HG03520 (cell line): ENCODE data around the gene U2AF1L4.
A peak's percentile ranks its signal among the peaks of the same experiment; 100 is the strongest.
"Not testable (repeated sequence)": the region's sequence is repeated elsewhere in the genome, so short reads cannot be mapped to it uniquely, and the experiment has no call there.

Experiments
- ATAC-seq: cut with Tn5 transposase; IDR thresholded peaks from one replicate; pipeline ENCODE4 v1.9.1; 2021; ENCODE audit warnings: mild to moderate bottlenecking, moderate library complexity; ENCODE audit not compliant: unreplicated experiment

Gene U2AF1L4

GRCh38 chr19:35727956-35728706, 17.1 kb downstream of the U2AF1L4 start:
- ATAC-seq = no peak

GRCh38 chr19:35727053-35727955, 17.9 kb downstream of the U2AF1L4 start:
- ATAC-seq = no peak

DNA sequence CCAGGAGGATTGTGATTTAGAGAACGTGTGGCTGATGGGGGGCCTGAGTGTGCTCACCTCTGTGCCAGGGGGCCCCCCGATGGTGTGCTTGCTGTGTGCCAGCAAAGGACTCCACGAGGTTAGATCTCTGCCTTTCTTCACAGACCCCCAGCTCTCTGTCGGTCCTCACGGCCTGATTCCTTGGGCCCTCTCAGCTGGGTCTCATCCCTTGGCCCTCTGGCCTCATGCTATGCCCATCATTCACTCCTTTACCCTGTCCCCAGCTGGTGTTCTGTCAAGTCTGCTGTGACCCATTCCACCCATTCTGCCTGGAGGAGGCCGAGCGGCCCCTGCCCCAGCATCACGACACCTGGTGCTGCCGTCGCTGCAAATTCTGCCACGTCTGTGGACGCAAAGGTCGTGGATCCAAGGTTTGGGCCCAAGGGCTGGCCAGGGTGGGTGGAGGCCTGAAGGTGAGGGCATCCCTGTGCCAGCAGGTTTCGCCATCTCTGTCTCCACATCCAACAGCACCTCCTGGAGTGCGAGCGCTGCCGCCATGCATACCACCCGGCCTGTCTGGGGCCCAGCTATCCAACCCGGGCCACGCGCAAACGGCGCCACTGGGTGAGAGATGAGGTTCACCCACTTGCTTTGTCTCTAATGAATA, 19.9 kb downstream of the U2AF1L4 start:
- ATAC-seq = no peak

DNA sequence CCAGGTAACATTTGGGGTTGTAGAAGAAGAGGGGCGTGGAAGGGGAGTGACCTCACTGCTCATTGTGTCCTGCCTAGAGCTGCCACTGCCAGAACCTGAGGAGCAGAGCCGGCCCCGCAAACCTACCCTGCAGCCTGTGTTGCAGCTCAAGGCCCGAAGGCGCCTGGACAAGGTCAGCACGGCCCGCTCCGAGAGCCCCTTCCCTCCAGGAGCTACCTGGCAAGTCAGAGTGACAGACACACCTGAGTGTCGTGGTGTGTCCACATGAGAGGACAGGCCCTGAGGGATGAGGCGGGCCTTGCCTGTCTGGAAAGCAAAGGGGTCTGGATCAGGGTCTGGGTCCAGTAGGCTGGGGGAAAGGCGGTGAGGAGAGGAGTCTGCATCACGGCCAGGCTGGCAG, 20.7 kb downstream of the U2AF1L4 start:
- no peak for ATAC-seq

- ATAC-seq = not testable (repeated sequence)
Measured at GRCh38 chr19:35724132-35724531, 21.1 kb downstream of the U2AF1L4 start.

DNA sequence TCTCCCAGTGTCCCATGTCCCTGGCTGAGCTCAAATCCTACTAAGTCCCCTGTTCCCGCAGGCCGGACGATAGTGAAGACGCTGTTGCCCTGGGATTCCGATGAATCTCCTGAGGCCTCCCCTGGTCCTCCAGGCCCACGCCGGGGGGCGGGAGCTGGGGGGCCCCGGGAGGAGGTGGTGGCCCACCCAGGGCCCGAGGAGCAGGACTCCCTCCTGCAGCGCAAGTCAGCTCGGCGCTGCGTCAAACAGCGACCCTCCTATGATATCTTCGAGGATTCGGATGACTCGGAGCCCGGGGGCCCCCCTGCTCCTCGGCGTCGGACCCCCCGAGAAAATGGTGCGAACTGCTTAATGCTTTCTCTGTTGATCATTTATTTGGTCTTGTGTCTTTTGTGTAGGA, 21.5 kb downstream of the U2AF1L4 start:
- no peak for ATAC-seq

DNA sequence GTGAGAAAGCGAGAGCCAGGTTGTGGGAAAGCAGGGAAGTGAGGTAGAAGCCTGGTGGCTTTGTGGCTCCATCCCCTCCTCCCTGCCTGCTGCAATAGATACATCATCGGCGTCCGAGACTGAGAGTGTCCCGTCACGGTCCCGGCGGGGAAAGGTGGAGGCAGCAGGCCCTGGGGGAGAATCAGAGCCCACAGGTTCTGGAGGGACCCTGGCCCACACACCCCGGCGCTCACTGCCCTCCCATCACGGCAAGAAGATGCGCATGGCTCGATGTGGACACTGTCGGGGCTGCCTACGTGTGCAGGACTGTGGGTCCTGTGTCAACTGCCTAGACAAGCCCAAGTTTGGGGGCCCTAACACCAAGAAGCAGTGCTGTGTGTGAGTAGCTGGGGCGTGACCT, 22.3 kb downstream of the U2AF1L4 start:
- ATAC-seq = no peak

DNA sequence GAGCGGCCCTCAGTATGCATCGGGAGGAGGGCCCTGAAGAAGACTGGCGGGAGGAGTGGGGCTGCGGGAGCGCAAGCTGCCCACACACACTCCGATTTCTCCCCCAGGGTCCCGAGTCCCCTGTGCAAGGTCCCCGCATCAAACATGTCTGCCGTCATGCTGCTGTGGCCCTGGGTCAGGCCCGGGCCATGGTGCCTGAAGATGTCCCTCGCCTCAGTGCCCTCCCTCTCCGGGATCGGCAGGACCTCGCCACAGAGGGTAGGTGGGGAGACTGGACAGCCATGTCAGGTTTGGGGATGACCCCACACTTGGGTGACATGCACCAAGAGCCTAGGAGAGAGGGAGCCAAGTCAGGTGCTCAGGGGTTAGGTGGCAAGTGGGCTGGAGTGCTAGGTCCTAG, 22.8 kb downstream of the U2AF1L4 start:
- no peak for ATAC-seq

GRCh38 chr19:35721374-35721773, 23.8 kb downstream of the U2AF1L4 start:
- ATAC-seq = no peak

DNA sequence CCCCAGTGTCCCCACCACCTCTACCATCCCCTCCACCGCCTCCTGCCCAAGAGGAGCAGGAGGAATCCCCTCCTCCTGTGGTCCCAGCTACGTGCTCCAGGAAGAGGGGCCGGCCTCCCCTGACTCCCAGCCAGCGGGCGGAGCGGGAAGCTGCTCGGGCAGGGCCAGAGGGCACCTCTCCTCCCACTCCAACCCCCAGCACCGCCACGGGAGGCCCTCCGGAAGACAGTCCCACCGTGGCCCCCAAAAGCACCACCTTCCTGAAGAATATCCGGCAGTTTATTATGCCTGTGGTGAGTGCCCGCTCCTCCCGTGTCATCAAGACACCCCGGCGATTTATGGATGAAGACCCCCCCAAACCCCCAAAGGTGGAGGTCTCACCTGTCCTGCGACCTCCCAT, 24.6 kb downstream of the U2AF1L4 start:
- no peak for ATAC-seq

GRCh38 chr19:35720163-35720524, 25.1 kb downstream of the U2AF1L4 start:
- ATAC-seq = no peak

- no peak for ATAC-seq
Measured at GRCh38 chr19:35719402-35720162, 25.6 kb downstream of the U2AF1L4 start.

DNA sequence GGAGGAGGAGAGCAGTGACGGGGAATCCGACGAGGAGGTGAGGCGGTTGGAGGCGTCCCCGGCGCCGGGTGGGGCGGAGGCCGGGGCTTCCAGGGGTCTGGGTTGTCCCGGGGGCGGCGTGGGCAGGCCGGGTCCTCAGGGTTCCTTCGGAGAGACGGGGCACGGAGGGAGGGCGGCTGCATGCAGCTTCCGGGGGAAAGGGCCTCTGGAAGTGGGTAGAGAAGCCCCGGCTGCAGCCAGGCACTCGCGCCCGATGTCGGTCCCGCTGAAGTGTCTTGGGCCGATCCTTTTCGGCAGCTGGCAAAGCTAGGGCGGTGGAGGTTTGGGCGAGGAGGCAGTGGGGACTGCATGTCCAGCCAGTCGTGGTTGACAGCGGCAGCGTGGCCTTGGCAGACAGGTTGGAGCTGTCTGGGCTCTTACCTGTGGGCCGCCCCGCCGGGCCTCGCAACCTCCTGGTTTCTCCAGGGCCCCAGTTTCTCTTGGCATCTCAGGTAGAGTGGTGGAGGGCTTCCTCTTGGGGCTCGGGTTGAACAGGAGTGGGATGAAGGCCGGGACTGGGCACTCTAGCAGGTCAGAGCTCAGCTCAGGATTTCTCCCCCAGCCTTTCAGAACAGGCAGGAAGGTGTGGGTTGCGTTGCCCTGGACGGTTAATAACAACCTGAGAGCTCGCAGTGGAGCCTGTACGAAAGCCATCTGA, 26.7 kb downstream of the U2AF1L4 start:
- ATAC-seq = peak; percentile 1

GRCh38 chr19:35717665-35718344, 27.4 kb downstream of the U2AF1L4 start, which contains the start of gene KMT2B:
KMT2B (plus strand) TSS chr19:35718003; CDS start chr19:35718019, 16 bp downstream.
- ATAC-seq = peak; percentile 5

- ATAC-seq = peak; percentile 55
Measured at GRCh38 chr19:35716801-35717664, 28.2 kb downstream of the U2AF1L4 start.

DNA sequence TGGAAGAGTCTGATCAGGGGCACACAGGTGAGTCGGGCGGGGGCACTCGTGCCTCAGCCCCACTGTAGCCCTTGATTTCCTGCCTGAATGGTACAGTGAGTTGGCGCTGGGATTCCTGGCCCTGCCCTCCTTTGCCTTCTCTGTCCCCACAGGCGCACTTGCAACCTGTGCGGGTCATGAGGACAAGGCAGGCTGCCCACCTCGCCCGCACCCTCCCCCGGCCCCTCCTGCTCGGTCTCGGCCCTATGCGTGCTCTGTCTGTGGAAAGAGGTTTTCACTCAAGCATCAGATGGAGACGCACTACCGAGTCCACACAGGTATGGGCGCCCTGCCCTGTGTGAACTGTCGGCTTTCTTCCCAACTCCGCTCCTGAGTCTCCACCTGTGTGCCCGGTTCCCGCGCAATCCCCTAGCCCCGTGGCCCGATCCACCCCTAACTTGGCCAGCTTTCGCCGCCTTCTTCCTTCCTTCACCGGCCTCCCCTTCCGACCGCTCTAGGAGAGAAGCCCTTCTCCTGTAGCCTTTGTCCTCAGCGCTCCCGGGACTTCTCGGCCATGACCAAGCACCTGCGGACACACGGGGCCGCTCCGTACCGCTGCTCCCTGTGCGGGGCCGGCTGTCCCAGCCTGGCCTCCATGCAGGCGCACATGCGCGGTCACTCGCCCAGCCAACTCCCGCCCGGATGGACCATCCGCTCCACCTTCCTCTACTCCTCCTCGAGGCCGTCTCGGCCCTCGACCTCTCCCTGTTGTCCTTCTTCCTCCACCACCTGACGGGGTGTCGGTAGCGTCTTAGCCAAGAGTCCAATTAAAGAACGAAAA, 29.0 kb downstream of the U2AF1L4 start:
- ATAC-seq = no peak

DNA sequence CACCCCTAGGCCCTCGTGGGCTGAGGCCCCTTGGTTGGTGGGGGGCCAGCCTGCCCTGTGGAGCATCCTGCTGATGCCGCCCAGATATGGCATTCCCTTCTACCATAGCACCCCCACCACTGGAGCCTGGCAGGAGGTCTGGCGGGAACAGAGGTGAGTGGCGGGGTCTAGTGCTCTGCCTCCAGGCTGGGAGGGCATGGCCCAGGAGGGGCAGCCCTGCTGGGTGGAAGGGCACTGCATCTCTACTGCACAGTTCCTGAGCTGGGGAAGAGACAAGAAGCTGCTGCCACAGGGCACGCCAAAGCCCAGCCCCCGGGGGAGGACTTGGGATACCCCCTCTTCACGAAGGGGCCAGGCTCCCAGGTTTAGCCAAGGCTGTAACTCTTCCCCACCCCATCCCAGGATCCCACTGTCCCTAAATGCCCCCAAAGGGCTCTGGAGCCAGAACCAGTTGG, 29.8 kb downstream of the U2AF1L4 start:
- no peak for ATAC-seq
